Measurements from ENCODE around the gene IL36B.

IL36B gene

DNA sequence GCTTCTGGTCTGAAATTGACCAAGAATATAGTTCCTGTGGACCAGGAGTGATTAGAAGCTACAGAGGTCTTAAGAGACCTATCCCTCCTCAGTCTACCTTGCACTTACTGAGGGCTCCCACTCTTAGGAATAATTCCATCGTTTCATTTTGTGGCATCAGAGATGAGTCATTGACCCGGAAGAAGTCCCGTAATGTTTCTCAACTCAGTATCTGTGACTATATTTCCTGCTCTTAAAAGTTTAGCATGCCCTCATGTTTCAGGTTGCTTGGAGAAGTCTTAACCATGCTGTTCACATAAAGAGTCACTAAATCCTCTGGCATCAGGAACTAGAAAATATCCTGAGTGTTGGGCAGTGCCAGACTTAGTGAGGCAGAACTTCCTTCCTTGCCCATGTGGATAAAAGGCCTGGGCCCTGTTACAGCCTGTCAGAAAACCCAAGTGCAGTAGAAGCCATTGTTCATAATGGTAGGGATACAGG, 47.6 kb downstream of the IL36B start, which contains the start of gene IL36A:
Gene IL36A, plus strand, starts transcription at position 430 of the 480 bp plus-strand sequence. CDS start 413 bp downstream, outside the sequence.
- DNase-seq, result no peak

DNA sequence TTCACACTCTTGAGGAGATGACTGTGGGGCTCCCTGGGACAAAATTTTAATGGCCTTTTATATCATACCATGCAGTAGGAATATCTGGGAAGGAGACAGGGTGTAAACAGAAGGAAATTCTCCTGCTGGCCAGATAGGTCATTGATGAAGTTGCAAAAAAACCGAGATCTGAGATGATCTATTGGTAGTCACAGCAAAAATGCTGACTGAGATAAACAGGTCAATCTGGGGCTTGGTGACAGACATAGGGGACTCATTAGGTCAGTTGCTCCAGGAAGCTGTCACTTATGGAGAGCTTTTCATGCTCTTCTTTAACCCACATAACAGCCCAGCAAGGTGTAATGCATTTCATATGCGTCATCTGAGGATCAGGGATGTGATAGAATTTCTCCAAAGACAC, 50.0 kb downstream of the IL36B start:
- DNase-seq, result no peak

DNA sequence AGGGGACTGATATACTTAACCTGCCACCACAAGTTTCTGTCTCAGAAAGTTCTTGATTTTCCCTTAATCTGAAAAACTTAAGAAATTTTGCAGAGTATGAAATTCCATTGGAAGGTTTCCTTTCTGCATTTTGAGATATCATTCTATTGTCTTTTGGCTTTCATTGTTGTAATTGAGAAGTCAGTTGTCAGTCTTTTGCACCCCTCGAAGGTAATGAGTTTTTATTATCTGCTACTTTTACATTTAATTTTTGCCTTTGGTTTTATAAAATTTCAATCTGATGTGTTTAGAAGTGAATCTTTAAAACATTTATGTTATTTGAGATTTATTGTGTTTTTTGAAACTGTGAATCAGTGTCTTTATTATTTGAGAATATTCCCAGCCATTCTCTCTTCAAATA, 52.2 kb downstream of the IL36B start:
- no peak for DNase-seq

DNA sequence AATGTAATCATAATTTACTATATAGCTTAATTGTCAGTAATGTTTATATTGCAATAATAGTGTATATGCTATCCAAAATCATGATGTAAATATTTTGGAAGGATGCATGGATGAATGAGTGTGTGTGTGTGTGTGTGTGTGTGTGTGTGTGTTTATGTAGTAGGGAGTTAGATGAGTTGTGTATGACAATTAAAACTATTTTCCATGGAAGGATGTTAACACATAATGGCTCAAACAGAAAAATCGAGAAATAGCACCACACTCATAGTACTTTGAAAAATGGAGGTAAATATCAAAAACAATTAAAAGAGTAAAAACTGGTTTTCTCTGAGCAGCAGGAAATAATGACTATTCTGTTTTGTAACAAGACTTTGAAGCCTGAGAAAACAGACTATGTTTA, 55.5 kb downstream of the IL36B start:
- DNase-seq, result no peak

DNA sequence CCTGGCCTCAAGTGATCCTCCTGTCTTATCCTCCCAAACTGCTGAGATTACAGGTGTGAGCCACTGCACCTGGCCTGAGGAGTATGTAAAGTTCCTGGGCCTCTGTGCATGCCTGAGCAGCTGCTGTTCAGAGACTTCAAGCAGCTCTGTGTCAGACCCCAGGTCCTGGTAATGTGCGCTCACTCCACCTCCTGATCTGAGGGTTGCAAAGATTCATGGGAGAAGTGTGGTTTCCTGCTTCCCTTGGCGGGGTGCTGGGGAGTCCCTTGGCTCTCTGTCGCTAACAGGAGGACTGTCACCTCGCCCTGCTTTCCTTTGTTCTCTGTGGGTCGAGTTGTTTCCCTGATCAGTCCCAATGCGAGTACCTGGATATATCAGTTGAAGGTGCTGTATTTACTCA, 56.0 kb downstream of the IL36B start:
- DNase-seq, result no peak

DNA sequence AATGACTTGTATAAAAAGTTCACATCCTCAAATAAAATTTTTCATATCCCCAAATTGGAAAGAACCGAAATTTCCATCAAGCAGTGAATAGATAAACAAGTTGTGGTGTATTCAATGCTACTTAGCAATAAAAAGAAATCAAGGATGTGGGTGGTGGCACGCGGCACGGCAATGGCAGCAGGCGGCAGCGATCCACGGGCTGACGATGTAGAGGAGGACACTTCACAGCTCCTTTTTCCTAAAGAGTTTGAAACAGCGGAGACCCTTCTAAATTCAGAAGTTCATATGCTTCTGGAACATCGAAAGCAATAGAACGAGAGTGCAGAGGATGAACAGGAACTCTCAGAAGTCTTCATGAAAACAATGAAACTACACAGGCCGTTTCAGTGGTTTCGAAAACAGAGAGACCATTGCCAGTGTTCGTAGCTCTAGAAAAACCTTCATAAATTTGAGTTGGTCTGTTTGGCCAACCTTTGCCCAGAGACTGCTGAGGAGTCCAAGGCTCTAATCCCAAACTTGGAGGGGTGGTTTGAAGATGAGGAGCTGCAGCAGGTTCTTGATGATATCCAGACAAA, 57.2 kb downstream of the IL36B start:
- DNase-seq, result no peak

DNA sequence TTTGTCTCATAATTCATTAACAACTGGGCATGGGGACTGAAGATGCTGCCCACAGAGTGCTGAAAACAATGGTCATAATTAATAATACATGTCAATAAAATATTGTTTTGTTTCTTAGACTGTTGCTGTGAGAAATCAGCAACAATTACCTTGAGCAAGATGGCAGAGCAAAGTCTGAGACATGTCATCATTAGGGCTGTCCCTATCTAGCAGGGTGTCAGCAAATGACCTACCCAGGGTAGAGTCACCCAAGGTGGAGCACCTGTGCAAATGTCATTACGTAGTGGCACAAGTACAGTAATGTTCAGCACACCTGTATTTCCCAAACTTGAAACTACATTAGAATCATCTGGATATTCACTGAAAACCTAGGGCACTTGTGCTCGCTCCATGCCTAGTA, 58.0 kb downstream of the IL36B start:
- DNase-seq, result no peak

DNA sequence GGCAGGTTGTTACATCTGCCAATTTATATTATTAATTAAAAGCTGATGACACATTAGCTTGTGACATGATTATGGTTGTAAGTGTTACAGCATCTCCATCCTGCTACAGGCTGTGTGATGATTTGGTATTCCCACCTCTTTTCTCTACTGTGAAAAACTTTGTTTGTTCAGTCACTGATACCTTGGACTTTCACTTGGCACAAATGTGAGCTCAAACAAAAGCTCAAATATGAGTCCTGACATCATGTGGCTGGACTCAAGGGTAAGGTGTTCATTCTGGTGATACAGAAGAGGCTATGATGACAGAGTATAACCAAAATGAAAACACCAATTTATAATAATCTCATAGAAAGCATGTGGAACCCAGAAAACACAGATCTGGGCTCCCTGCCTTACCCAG, 58.8 kb downstream of the IL36B start:
- no peak for DNase-seq

DNA sequence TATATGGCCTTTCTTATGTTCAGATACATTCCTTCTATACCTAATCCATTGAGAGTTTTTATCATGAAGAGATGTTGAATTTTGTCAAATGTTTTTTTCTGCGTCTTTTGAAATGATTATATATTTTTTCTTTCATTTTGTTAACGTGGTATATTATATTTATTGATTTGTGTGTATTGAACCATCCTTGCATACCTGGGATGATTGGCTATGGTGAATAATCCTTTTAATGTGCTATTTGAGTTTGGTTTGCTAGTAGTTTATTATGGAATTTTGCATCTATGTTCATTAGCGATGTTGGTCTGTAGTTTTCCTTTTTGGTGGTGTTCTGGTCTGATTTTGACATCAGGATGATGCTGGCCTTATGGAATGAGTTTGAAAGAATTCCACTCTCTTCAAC, 63.1 kb downstream of the IL36B start:
- no peak for DNase-seq

DNA sequence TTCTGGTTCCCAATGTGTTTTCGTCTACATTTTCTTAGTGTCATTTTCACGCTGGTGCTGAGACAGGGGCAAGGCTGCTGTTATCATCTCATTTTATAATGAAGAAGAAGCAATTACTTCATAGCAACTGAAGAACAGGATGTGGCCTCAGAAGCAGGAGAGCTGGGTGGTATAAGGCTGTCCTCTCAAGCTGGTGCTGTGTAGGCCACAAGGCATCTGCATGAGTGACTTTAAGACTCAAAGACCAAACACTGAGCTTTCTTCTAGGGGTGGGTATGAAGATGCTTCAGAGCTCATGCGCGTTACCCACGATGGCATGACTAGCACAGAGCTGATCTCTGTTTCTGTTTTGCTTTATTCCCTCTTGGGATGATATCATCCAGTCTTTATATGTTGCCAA, 67.6 kb downstream of the IL36B start:
- DNase-seq, result no peak

DNA sequence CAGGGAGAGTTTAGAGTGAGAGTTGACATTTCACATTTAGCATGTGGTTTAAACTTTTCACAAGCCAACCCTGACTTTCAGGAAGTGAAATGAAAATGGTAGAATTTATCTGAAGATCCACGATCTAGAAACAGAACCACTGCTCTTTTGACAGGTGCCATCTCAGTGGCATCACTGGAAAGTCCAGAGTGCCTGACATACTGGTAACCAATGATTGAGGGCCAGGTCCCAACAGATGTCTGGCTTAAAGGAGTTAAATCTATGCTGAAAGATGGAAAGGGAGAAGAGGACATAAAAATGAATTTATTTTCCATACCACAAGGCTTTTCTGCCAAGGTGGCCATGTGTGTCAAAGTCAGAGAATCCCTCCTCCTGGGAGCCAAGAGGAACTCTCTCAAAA, 72.1 kb downstream of the IL36B start:
- DNase-seq, result no peak

DNA sequence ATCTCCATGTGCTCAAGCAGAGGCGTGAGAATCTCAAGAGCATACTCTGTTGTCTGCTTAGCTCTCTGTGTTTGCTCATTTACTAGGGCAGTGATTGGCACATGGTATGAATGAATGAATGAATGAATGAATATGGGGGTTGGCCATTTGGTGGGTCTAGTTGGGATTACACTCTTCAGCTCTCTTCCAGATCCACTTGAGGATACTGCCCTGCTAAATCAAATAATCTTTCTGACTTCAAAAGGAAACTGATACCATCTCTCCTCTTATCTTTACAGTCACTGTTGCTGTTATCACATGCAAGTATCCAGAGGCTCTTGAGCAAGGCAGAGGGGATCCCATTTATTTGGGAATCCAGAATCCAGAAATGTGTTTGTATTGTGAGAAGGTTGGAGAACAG, 72.9 kb downstream of the IL36B start:
- DNase-seq, result no peak

DNA sequence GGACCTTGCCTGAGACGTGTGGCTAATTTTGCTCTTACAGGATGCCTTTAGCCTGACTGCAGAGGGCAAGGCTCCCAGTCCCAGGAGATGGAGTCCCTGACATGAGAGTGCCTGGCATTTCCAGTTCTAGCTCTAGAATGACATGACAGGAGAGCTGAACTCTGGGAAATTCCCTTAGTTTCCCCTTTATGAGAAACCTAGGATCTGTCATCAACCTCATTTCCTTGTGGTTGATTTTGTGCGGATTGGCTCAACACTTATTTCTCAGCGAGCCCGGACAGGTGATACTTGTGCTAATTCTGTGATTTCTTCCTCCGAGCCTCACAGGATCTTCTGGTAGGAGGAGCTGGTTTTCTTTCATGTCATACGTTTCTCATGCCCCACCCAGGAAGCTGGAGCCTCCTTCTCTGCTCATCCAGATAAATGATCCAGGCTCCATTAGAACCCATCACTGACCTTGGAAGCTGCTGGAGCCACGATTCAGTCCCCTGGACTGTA, 75.1 kb downstream of the IL36B start, which contains the start of gene IL36G:
Gene IL36G, plus strand, starts transcription at position 448 of the 498 bp plus-strand sequence. CDS start 633 bp downstream, outside the sequence.
- no peak for DNase-seq

All from NCI-H524 treated with DMSO at 0.1 percent for 48 hours (cell line).